IPS-11a (cell line): ENCODE measurements around the gene HS6ST1.

Experiments used
- H3K4me3 ChIP-seq: one replicate; pipeline ENCODE4 v1.5.1; 2013; ENCODE audit warnings: low read depth, low read length, control low read depth

HS6ST1 gene

GRCh38 chr2:128318776-128319464 lies at the start of gene HS6ST1:
TSS of gene HS6ST1 (minus strand) at chr2:128318868. CDS start at chr2:128318563, 305 bp downstream.
- H3K4me3 ChIP-seq = peak within 1 kb of the TSS; percentile 78

- H3K4me3 ChIP-seq = no peak overlapping the region
Measured at GRCh38 chr2:128367601-128368359, 49.1 kb upstream of the HS6ST1 start.

GRCh38 chr2:128366713-128367511 lies 48.2 kb upstream of the HS6ST1 start:
- no peak overlapping the region for H3K4me3 ChIP-seq

- no peak overlapping the region for H3K4me3 ChIP-seq
Measured at GRCh38 chr2:128365217-128365905, 46.7 kb upstream of the HS6ST1 start.

GRCh38 chr2:128364441-128364911 lies 45.8 kb upstream of the HS6ST1 start:
- H3K4me3 ChIP-seq = no peak overlapping the region

GRCh38 chr2:128363934-128364361 lies 45.3 kb upstream of the HS6ST1 start:
- no peak overlapping the region for H3K4me3 ChIP-seq

DNA sequence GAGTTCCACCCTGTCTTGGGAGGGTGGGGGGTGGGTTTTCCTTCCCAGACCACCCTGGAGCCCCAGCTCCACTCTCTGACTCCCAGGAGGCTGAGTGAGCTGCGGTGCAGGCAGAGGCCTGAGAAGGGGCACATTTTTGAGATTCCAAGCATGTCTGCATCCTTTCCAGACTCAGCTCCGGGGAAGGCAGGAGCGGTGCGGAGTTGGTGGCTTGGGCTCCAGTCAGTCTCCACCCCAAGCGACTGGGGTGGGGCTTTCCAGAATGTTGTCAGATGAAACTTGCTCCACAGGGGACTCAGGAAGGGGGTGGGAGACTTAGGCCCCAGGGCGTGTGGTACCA lies 44.2 kb upstream of the HS6ST1 start:
- no peak overlapping the region for H3K4me3 ChIP-seq

DNA sequence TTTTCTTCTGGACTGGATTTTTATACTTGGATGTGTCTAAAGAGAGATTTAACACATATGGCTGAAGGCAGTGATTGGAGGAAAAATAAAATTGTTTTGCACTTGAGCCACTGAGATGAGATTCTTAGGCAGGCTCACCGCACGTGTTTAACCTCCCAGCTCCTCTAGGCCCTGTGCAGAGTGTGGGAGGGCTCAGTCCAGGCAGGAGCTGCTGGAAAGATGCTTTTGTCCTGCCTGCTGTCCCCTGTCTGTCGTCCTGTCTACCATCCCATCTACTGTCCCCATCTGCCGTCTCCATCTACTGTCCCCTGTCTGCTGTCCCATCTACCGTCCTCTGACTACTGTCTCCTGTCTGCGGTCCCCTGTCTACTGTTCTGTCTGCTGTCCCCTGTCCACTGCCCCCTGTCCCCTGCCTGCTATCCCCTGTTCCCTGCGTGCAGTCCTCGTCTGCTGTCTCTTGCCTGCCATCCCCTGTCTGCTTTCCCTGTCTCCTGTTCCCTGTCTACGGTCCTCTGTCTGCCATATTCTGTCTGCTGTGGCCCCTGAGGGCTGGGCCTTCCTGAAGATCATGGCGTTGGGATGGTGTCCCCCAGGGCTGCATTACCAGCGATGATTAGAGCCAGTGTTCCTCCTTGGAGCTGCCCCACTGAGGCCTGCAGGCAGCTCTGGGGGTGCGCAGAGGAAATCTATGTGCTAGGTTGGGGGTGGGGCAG lies 43.7 kb upstream of the HS6ST1 start:
- no peak overlapping the region for H3K4me3 ChIP-seq

GRCh38 chr2:128361376-128362131 lies 42.9 kb upstream of the HS6ST1 start:
- H3K4me3 ChIP-seq = no peak overlapping the region

GRCh38 chr2:128360711-128361110 lies 42.0 kb upstream of the HS6ST1 start:
- no peak overlapping the region for H3K4me3 ChIP-seq

DNA sequence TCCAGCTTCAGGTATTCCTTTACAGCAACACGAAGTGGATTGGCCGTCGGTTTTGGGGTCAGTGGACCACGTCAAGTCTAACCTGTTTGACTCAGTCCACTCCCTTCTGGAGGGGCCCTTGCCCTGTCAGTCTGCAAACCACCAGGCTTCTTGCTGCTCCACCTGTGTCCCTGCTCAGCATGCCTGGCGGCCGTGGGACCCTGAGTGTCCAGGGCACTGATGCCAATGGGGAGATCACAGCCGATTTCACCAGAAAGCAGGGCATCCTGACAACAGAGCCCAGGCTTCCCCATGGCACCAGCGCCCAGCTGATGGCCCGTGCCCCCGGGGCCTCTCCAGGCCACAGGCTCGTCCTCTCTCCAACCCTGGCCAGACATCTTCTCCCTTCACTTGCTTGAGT lies 41.2 kb upstream of the HS6ST1 start:
- no peak overlapping the region for H3K4me3 ChIP-seq

DNA sequence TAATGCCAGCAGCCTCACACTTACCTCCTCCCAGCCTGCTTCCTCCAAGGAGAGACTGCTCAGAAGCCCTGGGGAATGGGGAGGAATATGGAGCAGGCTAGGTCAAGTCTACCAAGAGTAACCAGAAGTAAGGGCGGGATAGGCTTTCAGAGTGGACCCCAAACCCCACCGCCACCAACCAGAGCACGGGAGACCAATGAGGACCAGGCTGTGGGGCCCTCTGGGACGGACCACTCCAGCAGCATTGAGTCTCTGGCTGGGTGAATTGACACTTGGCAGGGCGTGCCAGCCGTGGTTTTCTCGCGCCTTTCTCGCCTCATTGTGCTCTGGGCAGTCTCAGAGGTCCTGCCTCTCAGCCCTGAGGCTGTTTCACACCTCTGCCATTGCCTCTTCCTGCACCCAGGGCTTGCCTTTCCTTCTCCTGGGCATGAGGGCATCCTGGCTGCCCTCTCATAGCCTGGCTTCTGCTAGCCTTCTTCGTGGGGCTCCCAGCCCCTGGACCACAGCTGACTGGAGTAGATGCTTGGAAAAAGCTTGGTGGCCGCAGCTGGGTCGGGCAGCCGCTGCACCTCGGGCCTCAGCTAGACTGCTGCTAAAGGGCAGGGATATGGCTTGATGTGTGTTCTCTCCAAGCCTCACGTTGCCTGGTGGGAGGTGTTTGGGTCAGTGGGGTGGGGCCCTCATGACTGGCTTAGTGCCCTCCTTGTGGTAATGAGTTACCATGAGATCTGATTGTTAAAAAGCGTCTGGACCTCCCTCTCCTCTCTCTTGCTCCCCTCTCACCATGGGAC lies 40.5 kb upstream of the HS6ST1 start:
- no peak overlapping the region for H3K4me3 ChIP-seq

- no peak overlapping the region for H3K4me3 ChIP-seq
Measured at GRCh38 chr2:128357506-128358370, 39.1 kb upstream of the HS6ST1 start.

DNA sequence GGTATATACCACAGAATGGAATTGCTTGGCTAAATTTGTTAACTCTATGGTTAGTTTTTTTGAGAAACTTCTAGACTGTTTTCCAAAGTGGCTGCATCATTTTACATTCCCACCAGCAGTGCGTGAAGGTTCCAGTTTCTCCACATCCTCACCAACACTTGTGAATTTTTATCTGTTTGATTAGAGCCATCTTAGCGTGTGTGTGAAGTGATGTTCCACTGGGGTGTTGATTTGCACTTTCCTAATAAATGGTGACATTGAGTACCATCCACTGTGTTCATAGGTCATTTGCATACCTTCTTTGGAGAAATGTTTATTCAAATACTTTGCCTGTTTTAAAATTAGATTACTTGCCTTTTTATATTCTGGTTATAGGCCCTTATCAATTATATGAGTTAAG lies 37.5 kb upstream of the HS6ST1 start:
- no peak overlapping the region for H3K4me3 ChIP-seq

GRCh38 chr2:128354726-128355470 lies 36.2 kb upstream of the HS6ST1 start:
- no peak overlapping the region for H3K4me3 ChIP-seq

GRCh38 chr2:128354161-128354560 lies 35.5 kb upstream of the HS6ST1 start:
- H3K4me3 ChIP-seq = no peak overlapping the region

GRCh38 chr2:128350736-128351135 lies 32.1 kb upstream of the HS6ST1 start:
- no peak overlapping the region for H3K4me3 ChIP-seq
